ENCODE data around the gene ITIH5.

ITIH5 gene

GRCh38 chr10:7538970-7539654 is 127.7 kb downstream of the ITIH5 start:
- H3K4me3 ChIP-seq (ENCODE audit: low read length) = no peak overlapping the region
- DNase-seq (ENCODE audit: low read depth, low spot score) = no peak

- DNase-seq (ENCODE audit: low read depth, low spot score) = no peak
- H3K4me3 ChIP-seq (ENCODE audit: low read length) = no peak overlapping the region
Observed at GRCh38 chr10:7537126-7537525, 129.6 kb downstream of the ITIH5 start.

- no peak for DNase-seq (ENCODE audit: low read depth, low spot score)
Observed at GRCh38 chr10:7534480-7534852, 132.3 kb downstream of the ITIH5 start.

GRCh38 chr10:7533657-7534479 is 132.9 kb downstream of the ITIH5 start:
- H3K4me3 ChIP-seq (ENCODE audit: low read length) = no peak overlapping the region
- no peak for DNase-seq (ENCODE audit: low read depth, low spot score)

More at GRCh38 chr10:7534480-7534852, 132.3 kb downstream of the ITIH5 start:
- no peak overlapping the region for H3K4me3 ChIP-seq (ENCODE audit: low read length)

- H3K4me3 ChIP-seq (ENCODE audit: low read length) = no peak overlapping the region
- no peak for DNase-seq (ENCODE audit: low read depth, low spot score)
Observed at GRCh38 chr10:7532723-7533498, 133.9 kb downstream of the ITIH5 start.

- DNase-seq (ENCODE audit: low read depth, low spot score) = no peak
Observed at GRCh38 chr10:7529638-7530037, 137.1 kb downstream of the ITIH5 start.

GRCh38 chr10:7527468-7527867 is 139.3 kb downstream of the ITIH5 start:
- H3K4me3 ChIP-seq (ENCODE audit: low read length) = no peak overlapping the region
- no peak for DNase-seq (ENCODE audit: low read depth, low spot score)

More at GRCh38 chr10:7529638-7530037, 137.1 kb downstream of the ITIH5 start:
- H3K4me3 ChIP-seq (ENCODE audit: low read length) = no peak overlapping the region

GRCh38 chr10:7526017-7526400 is 140.8 kb downstream of the ITIH5 start:
- no peak overlapping the region for H3K4me3 ChIP-seq (ENCODE audit: low read length)
- DNase-seq (ENCODE audit: low read depth, low spot score) = no peak

- peak; percentile 75 for DNase-seq (ENCODE audit: low read depth, low spot score)
- H3K4me3 ChIP-seq (ENCODE audit: low read length) = no peak overlapping the region
Observed at GRCh38 chr10:7525314-7526016, 141.3 kb downstream of the ITIH5 start.

- no peak for DNase-seq (ENCODE audit: low read depth, low spot score)
- H3K4me3 ChIP-seq (ENCODE audit: low read length) = no peak overlapping the region
Observed at GRCh38 chr10:7523656-7524055, 143.1 kb downstream of the ITIH5 start.

GRCh38 chr10:7520507-7521485 is 146.0 kb downstream of the ITIH5 start:
- no peak for DNase-seq (ENCODE audit: low read depth, low spot score)
- no peak overlapping the region for H3K4me3 ChIP-seq (ENCODE audit: low read length)

GRCh38 chr10:7519351-7519750 is 147.4 kb downstream of the ITIH5 start:
- DNase-seq (ENCODE audit: low read depth, low spot score) = no peak
- no peak overlapping the region for H3K4me3 ChIP-seq (ENCODE audit: low read length)

- H3K4me3 ChIP-seq (ENCODE audit: low read length) = no peak overlapping the region
- no peak for DNase-seq (ENCODE audit: low read depth, low spot score)
Observed at GRCh38 chr10:7518693-7519092, 148.1 kb downstream of the ITIH5 start.

GRCh38 chr10:7515439-7515838 is 151.3 kb downstream of the ITIH5 start:
- DNase-seq (ENCODE audit: low read depth, low spot score) = no peak
- no peak overlapping the region for H3K4me3 ChIP-seq (ENCODE audit: low read length)

GRCh38 chr10:7513936-7514335 is 152.8 kb downstream of the ITIH5 start:
- no peak overlapping the region for H3K4me3 ChIP-seq (ENCODE audit: low read length)
- DNase-seq (ENCODE audit: low read depth, low spot score) = no peak

- DNase-seq (ENCODE audit: low read depth, low spot score) = no peak
- H3K4me3 ChIP-seq (ENCODE audit: low read length) = no peak overlapping the region
Observed at GRCh38 chr10:7513455-7513854, 153.3 kb downstream of the ITIH5 start.

GRCh38 chr10:7512487-7512886 is 154.3 kb downstream of the ITIH5 start:
- peak overlapping the region; percentile 9; the same call in 1 of the 2 replicates for H3K4me3 ChIP-seq (ENCODE audit: low read length)
- DNase-seq (ENCODE audit: low read depth, low spot score) = peak; percentile 69

- H3K4me3 ChIP-seq (ENCODE audit: low read length) = no peak overlapping the region
- DNase-seq (ENCODE audit: low read depth, low spot score) = no peak
Observed at GRCh38 chr10:7511612-7512011, 155.2 kb downstream of the ITIH5 start.
